CD4-positive, alpha-beta T cell (primary cell): Measurements from ENCODE around the gene DND1. TPM values are rescaled to one million over a fixed set of nuclear protein-coding genes. Genes with fewer than 3 reads are reported as not detected.
A peak's percentile ranks its signal among the peaks of the same experiment; 100 is the strongest.
"Not testable (repeated sequence)": the region's sequence is repeated elsewhere in the genome, so short reads cannot be mapped to it uniquely, and the experiment has no call there.

Experiments
- ATAC-seq: fragments of 200-7000 bp; cut with Tn5 transposase; one replicate; pipeline ENCODE4 v1.10.0; 2022; ENCODE audit warnings: mild to moderate bottlenecking; ENCODE audit not compliant: poor library complexity
- CTCF ChIA-PET: fragments of 350-600 bp; sonication (Branson Sonifier 250); formaldehyde crosslinking; loops from one replicate; lab custom pipeline; 2021; ENCODE audit warnings: antibody characterized with exemption, inconsistent platforms; lab: Charles Lee
- POLR2A ChIA-PET: fragments of 350-600 bp; sonication (Branson Sonifier 250); formaldehyde crosslinking; loops from one replicate; lab custom pipeline; 2021; ENCODE audit warnings: antibody characterized with exemption, inconsistent platforms; lab: Charles Lee
- DNase-seq, 14 experiments: peaks; one replicate each; pipeline ENCODE4 v3.0.0-alpha.2; 2013 to 2020; ENCODE audit warnings: mixed read lengths in 2 of 14
- H3K27ac ChIP-seq, 2 donors: one replicate each; pipeline versions ENCODE4 v1.5.1 to v1.7.0; 2013; ENCODE audit warnings: low read length in 2 of 2, low read depth in 1 of 2, mild to moderate bottlenecking in 1 of 2
- H3K27me3 ChIP-seq, 2 experiments: 1 replicate in 1 of 2; 2 replicates in 1 of 2; pipeline versions ENCODE4 v1.6.1 to v1.7.0; 2013; ENCODE audit warnings: low read length in 2 of 2, control low read depth in 1 of 2, mild to moderate bottlenecking in 1 of 2, moderate library complexity in 1 of 2; ENCODE audit not compliant: insufficient read depth in 2 of 2, control insufficient read depth in 1 of 2
- H3K36me3 ChIP-seq: one replicate; pipeline ENCODE4 v1.6.1; 2013; ENCODE audit warnings: low read length, control low read depth; ENCODE audit not compliant: insufficient read depth
- H3K4me1 ChIP-seq: one replicate; pipeline ENCODE4 v1.6.1; 2013; ENCODE audit warnings: low read length, control low read depth; ENCODE audit not compliant: insufficient read depth
- H3K4me3 ChIP-seq: one replicate; pipeline ENCODE4 v1.5.1; 2013; ENCODE audit warnings: mild to moderate bottlenecking, low read length, moderate library complexity
- H3K9me3 ChIP-seq, 2 experiments: 1 replicate in 1 of 2; 2 replicates in 1 of 2; pipeline versions ENCODE4 v1.6.1 to v1.7.0; 2013; ENCODE audit warnings: low read length in 2 of 2, mild to moderate bottlenecking in 2 of 2, control low read depth in 1 of 2, moderate library complexity in 1 of 2; ENCODE audit not compliant: control insufficient read depth in 1 of 2, insufficient read depth in 1 of 2
- H3K27ac Mint-ChIP-seq: one replicate; pipeline ENCODE4 v1.8.0; 2020; ENCODE audit warnings: mixed read lengths
- H3K27me3 Mint-ChIP-seq: one replicate; pipeline ENCODE4 v1.8.0; 2021; ENCODE audit warnings: mixed read lengths
- H3K36me3 Mint-ChIP-seq: one replicate; pipeline ENCODE4 v1.8.0; 2021; ENCODE audit warnings: low read depth, mixed read lengths
- H3K4me1 Mint-ChIP-seq: one replicate; pipeline ENCODE4 v1.8.0; 2021; ENCODE audit warnings: low read depth, mixed read lengths
- H3K4me3 Mint-ChIP-seq: one replicate; pipeline ENCODE4 v1.8.0; 2020; ENCODE audit warnings: mild to moderate bottlenecking, mixed read lengths
- H3K9me3 Mint-ChIP-seq: one replicate; pipeline ENCODE4 v1.8.0; 2020; ENCODE audit warnings: mixed read lengths
- intact Hi-C, 2 experiments: fragments of 100-400 bp; cut with DNase I in 1 of 2; cut with micrococcal nuclease in 1 of 2; formaldehyde crosslinking; loops; one replicate each; pipeline versions ENCODE4 v1.15.1 to v1.9.0; 2023 to 2025; cut with DNase I, micrococcal nuclease
- total RNA-seq, 174 experiments: library from RNA in 2 of 174; stranded (reverse) in 2 of 174; gene quantifications; one replicate each; pipeline ENCODE4 v1.2.3 and lab custom pipeline; 2021 to 2026
- TF ChIP-seq, protein P1 (sequence below): fragments of 200-600 bp; IDR thresholded peaks from one replicate; pipeline ENCODE4 v1.8.0; 2022; ENCODE audit warnings: antibody characterized with exemption, mild to moderate bottlenecking

The DND1 gene
- total RNA-seq, 2 experiments from 2014 or later = 1.9 to 2.1 TPM

DNA sequence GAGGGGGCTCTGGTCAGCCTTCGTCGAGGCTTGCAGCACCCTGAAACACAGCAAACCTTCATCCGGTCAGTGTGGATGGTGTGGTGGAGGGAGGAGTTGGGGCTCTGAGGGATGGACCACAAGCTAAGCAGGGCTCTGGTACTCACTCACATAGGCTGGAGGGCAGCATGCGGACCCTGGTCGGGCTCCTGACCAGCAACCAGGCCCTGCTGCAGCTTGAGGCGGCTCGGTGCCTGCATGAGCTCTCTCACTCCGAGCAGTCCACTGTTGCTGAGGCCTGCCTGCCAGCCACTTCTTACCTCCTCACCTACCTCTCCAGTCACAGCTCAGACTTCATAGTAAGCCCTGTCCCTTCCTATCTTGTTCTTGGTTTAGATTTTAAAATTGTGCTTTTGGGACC lies 31.7 kb downstream of the DND1 start:
- H3K4me1 ChIP-seq = peaks cover 32% of the 10 kb centered on the region
- Mint-ChIP-seq H3K36me3 (peaks cover 54% of the 10 kb centered on the region), H3K27ac (peak overlapping the region; percentile 47), H3K4me1 (peaks cover 57% of the 10 kb centered on the region), H3K9me3 (no peaks in the 10 kb centered on the region), H3K27me3 (no peaks in the 10 kb centered on the region), H3K4me3 (peak overlapping the region; percentile 39)
- H3K27ac ChIP-seq = no peak overlapping the region
- no peaks in the 10 kb centered on the region for H3K9me3 ChIP-seq
- intact Hi-C loops = no loop called here
- H3K36me3 ChIP-seq = peaks cover 41% of the 10 kb centered on the region
- ChIA-PET POLR2A (interaction anchor here (1.2 to 2.9 kb wide), 5 partner anchors 10 to 240 kb away, joined by 3 to 16 read pairs (median 4); partner anchors contain the start of genes ANKHD1, EIF4EBP3 and SRA1), CTCF (interaction anchor here (1.2 kb wide), 1 partner anchor 94 kb away, joined by 4 read pairs; the partner anchor contains the start of gene EIF4EBP3)
- H3K27me3 ChIP-seq = no peaks in the 10 kb centered on the region
- TF ChIP-seq, protein P1, sequence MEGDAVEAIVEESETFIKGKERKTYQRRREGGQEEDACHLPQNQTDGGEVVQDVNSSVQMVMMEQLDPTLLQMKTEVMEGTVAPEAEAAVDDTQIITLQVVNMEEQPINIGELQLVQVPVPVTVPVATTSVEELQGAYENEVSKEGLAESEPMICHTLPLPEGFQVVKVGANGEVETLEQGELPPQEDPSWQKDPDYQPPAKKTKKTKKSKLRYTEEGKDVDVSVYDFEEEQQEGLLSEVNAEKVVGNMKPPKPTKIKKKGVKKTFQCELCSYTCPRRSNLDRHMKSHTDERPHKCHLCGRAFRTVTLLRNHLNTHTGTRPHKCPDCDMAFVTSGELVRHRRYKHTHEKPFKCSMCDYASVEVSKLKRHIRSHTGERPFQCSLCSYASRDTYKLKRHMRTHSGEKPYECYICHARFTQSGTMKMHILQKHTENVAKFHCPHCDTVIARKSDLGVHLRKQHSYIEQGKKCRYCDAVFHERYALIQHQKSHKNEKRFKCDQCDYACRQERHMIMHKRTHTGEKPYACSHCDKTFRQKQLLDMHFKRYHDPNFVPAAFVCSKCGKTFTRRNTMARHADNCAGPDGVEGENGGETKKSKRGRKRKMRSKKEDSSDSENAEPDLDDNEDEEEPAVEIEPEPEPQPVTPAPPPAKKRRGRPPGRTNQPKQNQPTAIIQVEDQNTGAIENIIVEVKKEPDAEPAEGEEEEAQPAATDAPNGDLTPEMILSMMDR = no peak
- no peak for ATAC-seq
- no peak overlapping the region for H3K4me3 ChIP-seq
- no peak for DNase-seq

DNA sequence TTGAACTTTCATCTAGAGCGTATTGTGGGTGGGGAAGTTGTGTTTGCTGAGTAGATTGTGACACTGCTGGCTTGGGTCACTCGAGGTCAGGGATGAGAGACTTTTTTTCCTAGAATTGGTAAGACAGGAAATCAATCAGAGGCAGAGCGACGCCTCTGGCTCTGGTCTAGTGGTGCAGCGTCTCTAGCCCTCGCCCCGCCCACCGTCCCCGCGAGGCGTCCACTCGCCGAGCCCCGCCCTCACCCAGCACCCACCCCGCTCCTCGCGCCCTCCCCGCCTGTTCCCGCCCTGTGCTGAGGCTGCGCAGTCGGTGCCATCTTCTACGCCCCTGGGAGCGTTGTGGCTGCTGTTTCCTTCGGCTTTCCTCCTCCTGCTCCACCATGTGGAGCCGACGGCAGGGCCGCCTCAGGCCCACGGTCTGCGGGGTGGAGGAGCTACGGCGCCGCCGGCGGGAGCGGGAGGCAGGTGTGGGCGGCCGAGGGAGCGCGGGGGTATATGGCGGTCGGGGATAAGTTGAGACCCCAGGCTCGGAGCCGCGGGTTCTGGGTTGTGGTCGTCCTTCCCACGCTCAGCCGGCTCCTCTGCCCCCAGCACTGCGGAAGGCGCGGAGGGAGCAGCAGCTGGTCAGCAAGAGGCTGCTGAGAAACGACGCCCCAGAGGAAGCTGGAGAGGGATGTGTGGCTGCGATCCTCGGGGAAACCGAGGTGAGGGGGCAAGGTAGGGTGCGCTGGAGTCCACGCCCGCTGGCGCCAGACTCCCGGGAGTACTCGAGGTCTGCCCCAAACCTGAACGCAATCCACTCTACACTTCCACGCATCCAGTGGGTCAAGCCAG lies 34.0 kb downstream of the DND1 start, which contains the start of gene TMCO6:
TMCO6 (plus strand) TSS at position 304 of the 834 bp plus-strand sequence; CDS start at position 381, 77 bp downstream.
- TF ChIP-seq, protein P1 = peak; percentile 76
- Histone ChIP-seq H3K27ac (peak within 1 kb of the TSS; percentile 77 to 94), H3K27me3 (no peaks in the 10 kb centered on the region), H3K9me3 (no peaks in the 10 kb centered on the region), H3K4me1 (peaks cover 28% of the 10 kb centered on the region), H3K36me3 (peaks cover 27% of the 10 kb centered on the region), H3K4me3 (peak within 1 kb of the TSS; percentile 73)
- ChIA-PET POLR2A (interaction anchor here (0.6 to 2.4 kb wide), 11 partner anchors 8 to 238 kb away, joined by 3 to 48 read pairs (median 5); partner anchors contain the start of genes ANKHD1, APBB3, EIF4EBP3 and IK), CTCF (interaction anchor here (0.6 to 2.3 kb wide), 9 partner anchors 8 to 295 kb away, joined by 3 to 22 read pairs (median 3); partner anchors contain the start of genes EIF4EBP3, HARS1, HARS2 and IK)
- intact Hi-C loops = loop anchor here (1.0 to 10.0 kb wide), 10 partner anchors 8 to 535 kb away; partner anchors contain the start of genes APBB3 (in 2 of the 2), EIF4EBP3 (in 2 of the 2), SLC35A4 (in 2 of the 2) and ANKHD1 (in 1 of the 2)
- H3K4me1 Mint-ChIP-seq = peaks cover 34% of the 10 kb centered on the region
- peak within 1 kb of the TSS; percentile 92 for H3K4me3 Mint-ChIP-seq
- DNase-seq (peak; percentile 94 to 99 (median 96)), ATAC-seq (peak; percentile 98)
- H3K27me3 Mint-ChIP-seq = no peaks in the 10 kb centered on the region
- peaks cover 33% of the 10 kb centered on the region for H3K36me3 Mint-ChIP-seq
- H3K27ac Mint-ChIP-seq = peak within 1 kb of the TSS; percentile 93
- H3K9me3 Mint-ChIP-seq = no peaks in the 10 kb centered on the region

DNA sequence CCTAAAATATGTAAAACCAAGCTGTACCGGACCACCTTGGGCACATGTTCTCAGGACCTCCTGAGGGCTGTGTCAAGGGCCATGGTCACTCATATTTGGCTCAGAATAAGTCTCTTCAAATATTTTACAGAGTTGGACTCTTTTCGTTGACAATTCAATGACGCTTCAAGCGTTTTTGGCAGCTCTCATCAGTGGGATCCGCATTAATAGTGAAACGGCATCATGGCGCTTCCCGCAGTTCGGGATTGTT lies 34.6 kb downstream of the DND1 start:
- ATAC-seq = peak; percentile 0
- Histone ChIP-seq H3K4me1 (peaks cover 28% of the 10 kb centered on the region), H3K36me3 (peaks cover 22% of the 10 kb centered on the region), H3K27ac (peak overlapping the region; percentile 72 to 94), H3K4me3 (peak overlapping the region; percentile 73)
- H3K4me3 Mint-ChIP-seq = peak overlapping the region; percentile 92
- peak overlapping the region; percentile 93 for H3K27ac Mint-ChIP-seq
- H3K9me3 Mint-ChIP-seq, DNase-seq, H3K27me3 Mint-ChIP-seq, H3K27me3 ChIP-seq, H3K9me3 ChIP-seq: not testable (repeated sequence)
- ChIA-PET CTCF (interaction anchor here (0.6 to 2.3 kb wide), 8 partner anchors 9 to 295 kb away, joined by 3 to 22 read pairs (median 4); partner anchors contain the start of genes EIF4EBP3, HARS1, HARS2 and IK), POLR2A (interaction anchor here (0.6 to 2.4 kb wide), 9 partner anchors 9 to 237 kb away, joined by 3 to 48 read pairs (median 7); partner anchors contain the start of genes ANKHD1, APBB3, EIF4EBP3 and IK)
- intact Hi-C loops = loop anchor here (1.0 to 10.0 kb wide), 10 partner anchors 8 to 534 kb away; partner anchors contain the start of genes APBB3 (in 2 of the 2), EIF4EBP3 (in 2 of the 2), SLC35A4 (in 2 of the 2) and ANKHD1 (in 1 of the 2)
- peaks cover 28% of the 10 kb centered on the region for H3K36me3 Mint-ChIP-seq
- peaks cover 33% of the 10 kb centered on the region for H3K4me1 Mint-ChIP-seq
